ENCODE results near the gene LCOR.

LCOR gene

GRCh38 chr10:96988426-96988825 lies 156.3 kb downstream of the LCOR start:
- no peak for DNase-seq

GRCh38 chr10:96991313-96991841 lies 159.3 kb downstream of the LCOR start:
- DNase-seq, result no peak

GRCh38 chr10:96992721-96993120 lies 160.6 kb downstream of the LCOR start:
- DNase-seq, result no peak

- no peak for DNase-seq
These were observed 163.8 kb downstream of the LCOR start for GRCh38 chr10:96995851-96996250.

GRCh38 chr10:96996275-96996965 lies 164.3 kb downstream of the LCOR start:
- no peak for DNase-seq

GRCh38 chr10:96998329-96998888 lies 166.3 kb downstream of the LCOR start:
- no peak for DNase-seq

GRCh38 chr10:96999337-96999736 lies 167.2 kb downstream of the LCOR start:
- DNase-seq, result no peak

GRCh38 chr10:96999987-97000386 lies 167.9 kb downstream of the LCOR start:
- DNase-seq, result no peak

GRCh38 chr10:97000487-97001182 lies 168.5 kb downstream of the LCOR start:
- DNase-seq, result no peak

- no peak for DNase-seq
These were observed 169.3 kb downstream of the LCOR start for GRCh38 chr10:97001183-97001991.

- no peak for DNase-seq
These were observed 170.6 kb downstream of the LCOR start for GRCh38 chr10:97002670-97003069.

- no peak for DNase-seq
These were observed 171.2 kb downstream of the LCOR start for GRCh38 chr10:97003151-97003803.

GRCh38 chr10:97003804-97004201 lies 171.7 kb downstream of the LCOR start:
- DNase-seq, result no peak

- DNase-seq, result no peak
These were observed 172.5 kb downstream of the LCOR start for GRCh38 chr10:97004591-97004990.

- no peak for DNase-seq
These were observed 173.3 kb downstream of the LCOR start for GRCh38 chr10:97005349-97005748.

- no peak for DNase-seq
These were observed 174.3 kb downstream of the LCOR start for GRCh38 chr10:97006364-97006763.

GRCh38 chr10:97007417-97007816 lies 175.3 kb downstream of the LCOR start:
- DNase-seq, result no peak

- no peak for DNase-seq
These were observed 178.7 kb downstream of the LCOR start for GRCh38 chr10:97010695-97011206.

- no peak for DNase-seq
These were observed 179.3 kb downstream of the LCOR start for GRCh38 chr10:97011397-97011796.

GRCh38 chr10:97012470-97012869 lies 180.4 kb downstream of the LCOR start:
- no peak for DNase-seq

GRCh38 chr10:97013568-97013967 lies 181.5 kb downstream of the LCOR start:
- DNase-seq, result no peak

GRCh38 chr10:97013983-97014382 lies 181.9 kb downstream of the LCOR start:
- DNase-seq, result no peak

Measured in stimulated activated CD4-positive, alpha-beta T cell treated with anti-CD3 and anti-CD28 coated beads, Interleukin-12 subunit alpha, Interleukin-12 subunit beta, amount 100 ng/mL, for 4 hours (primary cell).